Erythroblast (primary cell): ENCODE results near the gene ARHGEF1.

ENCODE experiments used
- DNase-seq, 2 experiments: peaks; one replicate each; lab custom pipeline; 2025; lab: John Stamatoyannopoulos, UW
- GATA1 ChIP-seq: IDR thresholded peaks from 2 replicates; pipeline ENCODE4 v1.6.1; 2011; ENCODE audit warnings: low read depth, mild to moderate bottlenecking, control low read depth, low read length, moderate library complexity
- POLR2A ChIP-seq: IDR thresholded peaks from 2 replicates; pipeline ENCODE4 v1.6.1; 2011; ENCODE audit warnings: mild to moderate bottlenecking, low read length

Gene ARHGEF1

DNA sequence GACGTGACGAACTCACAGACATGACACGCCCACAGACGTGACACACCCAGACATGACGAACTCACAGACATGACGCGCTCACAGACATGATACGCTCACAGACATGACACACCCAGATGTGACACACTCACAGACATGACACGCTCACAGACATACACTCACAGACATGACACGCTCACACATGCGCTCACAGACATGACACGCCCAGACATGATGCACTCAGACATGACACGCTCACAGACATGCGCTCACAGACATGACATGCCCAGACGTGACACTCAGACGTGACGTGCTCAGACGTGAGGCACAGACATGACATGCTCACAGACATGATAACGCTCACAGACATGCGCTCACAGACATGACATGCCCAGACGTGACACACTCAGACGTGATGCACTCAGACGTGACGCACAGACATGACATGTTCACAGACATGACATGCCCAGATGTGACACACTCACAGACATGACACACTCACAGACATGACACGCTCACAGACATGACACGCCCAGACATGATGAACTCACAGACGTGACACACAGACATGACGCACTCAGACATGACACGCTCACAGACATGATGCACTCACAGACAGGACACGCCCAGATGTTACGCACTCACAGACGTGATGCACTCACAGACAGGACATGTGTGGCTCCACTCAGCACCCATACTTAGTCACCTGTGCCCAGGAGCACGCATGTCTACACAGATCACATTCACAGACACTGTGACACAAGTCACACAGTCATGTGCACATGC is 37.1 kb downstream of the ARHGEF1 start:
- DNase-seq: no peak
- TF ChIP-seq POLR2A (no peak), GATA1 (no peak)

DNA sequence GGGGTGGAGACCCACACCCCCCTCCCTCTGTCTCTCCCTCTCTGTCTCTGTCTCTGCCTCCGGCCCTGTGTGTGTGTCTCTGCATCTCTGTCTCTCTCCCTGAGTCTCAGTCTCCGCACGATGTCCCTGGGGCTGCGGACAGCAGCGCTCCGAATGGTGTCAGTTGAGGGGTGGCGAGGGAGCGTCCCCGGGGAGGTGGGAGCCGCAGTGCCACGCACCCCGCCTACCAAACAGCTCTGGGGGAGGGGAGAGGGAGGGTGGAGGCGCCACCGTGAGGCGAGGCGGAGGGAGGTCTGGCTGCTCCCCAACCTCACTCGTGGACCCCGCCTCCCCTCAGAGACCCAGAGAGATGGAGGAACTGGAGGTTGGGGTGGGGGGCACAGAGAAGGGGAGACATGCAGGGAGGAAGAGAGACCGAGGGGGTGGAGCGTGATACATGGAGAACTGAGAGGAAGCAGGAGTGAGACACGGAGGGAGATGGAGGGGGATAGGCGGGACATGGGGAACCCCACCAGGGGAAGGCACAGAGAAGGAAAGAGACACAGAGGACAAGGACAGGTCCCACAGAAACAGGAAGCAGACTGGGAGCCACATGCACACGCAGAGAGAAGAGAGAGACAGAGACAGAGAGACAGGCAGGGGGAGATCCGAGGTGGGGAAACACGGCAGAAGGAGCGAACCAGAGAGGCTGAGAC is 38.0 kb downstream of the ARHGEF1 start:
- DNase-seq: no peak
- TF ChIP-seq GATA1: no peak
- TF ChIP-seq POLR2A: no peak

DNA sequence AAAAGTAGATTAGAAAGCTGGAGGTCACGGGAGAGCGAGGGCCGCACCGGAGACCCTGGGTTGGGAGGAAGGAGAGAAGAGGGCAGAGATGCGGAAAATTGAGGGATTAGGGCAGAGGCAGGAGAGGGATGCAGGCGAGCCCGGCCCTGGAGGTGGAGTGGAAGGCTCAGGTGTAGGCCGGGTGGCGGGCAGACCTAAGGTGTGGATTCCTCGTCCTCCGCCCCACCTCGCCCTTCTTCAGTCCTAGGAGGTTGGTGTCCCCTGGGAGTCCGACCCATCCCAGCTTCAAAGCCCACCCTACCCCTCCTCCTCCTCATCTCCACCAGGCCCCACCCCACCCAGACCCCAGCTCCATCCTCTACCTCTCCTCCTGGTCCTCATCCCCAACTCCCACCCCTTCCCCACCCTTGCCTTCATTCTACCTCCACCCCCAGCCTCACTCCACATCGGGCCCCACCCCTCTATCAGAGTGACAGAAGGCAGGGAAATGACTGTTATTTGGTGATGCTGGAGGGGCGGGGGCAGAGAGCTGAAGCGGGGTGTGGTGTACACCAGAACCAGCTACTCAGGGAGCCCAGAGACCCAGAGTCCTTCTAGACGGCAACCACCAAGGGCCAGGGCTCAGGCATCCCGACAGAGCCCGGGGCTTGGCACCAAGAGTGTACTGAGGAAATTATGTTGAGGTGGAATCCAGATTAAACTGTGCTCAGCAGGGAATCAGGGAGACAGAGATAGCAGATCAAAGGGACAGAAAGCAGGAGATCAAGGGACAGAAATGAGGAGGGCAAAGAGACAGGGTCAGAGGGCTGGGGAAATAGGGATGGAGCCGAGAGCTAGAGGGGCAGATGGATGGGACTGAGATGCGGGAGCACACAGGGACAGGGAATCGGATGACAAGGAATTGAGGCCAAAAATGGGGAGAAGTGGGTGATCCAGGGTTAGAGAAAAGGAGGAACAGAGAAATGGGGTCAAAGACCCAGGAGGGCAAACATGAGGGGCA is 38.9 kb downstream of the ARHGEF1 start:
- TF ChIP-seq POLR2A: no peak
- no peak for TF ChIP-seq GATA1
- DNase-seq: no peak

DNA sequence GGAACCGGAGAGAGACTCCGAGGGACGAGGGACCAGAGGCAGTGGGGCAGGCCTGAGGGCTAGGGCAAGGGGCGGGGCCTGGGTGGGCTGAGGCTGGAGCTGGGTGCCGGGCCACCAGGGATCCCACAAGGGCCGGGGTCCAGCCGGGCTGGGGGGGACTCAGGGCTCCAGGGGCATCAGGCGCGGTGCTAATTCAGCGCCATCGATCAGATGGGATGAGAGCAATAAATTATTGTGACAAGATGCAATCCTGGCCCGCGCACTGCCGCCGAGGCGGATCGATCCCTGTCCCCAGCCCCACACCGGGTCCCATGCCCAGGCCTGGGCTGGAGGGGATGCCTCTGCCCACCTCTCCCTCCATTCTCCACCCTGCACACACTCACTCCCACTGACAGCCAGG is 39.6 kb downstream of the ARHGEF1 start:
- TF ChIP-seq GATA1: no peak
- no peak for TF ChIP-seq POLR2A
- no peak for DNase-seq

- DNase-seq: no peak
- TF ChIP-seq GATA1: no peak
- no peak for TF ChIP-seq POLR2A
Measured at GRCh38 chr19:41923045-41923788, 40.2 kb downstream of the ARHGEF1 start.

DNA sequence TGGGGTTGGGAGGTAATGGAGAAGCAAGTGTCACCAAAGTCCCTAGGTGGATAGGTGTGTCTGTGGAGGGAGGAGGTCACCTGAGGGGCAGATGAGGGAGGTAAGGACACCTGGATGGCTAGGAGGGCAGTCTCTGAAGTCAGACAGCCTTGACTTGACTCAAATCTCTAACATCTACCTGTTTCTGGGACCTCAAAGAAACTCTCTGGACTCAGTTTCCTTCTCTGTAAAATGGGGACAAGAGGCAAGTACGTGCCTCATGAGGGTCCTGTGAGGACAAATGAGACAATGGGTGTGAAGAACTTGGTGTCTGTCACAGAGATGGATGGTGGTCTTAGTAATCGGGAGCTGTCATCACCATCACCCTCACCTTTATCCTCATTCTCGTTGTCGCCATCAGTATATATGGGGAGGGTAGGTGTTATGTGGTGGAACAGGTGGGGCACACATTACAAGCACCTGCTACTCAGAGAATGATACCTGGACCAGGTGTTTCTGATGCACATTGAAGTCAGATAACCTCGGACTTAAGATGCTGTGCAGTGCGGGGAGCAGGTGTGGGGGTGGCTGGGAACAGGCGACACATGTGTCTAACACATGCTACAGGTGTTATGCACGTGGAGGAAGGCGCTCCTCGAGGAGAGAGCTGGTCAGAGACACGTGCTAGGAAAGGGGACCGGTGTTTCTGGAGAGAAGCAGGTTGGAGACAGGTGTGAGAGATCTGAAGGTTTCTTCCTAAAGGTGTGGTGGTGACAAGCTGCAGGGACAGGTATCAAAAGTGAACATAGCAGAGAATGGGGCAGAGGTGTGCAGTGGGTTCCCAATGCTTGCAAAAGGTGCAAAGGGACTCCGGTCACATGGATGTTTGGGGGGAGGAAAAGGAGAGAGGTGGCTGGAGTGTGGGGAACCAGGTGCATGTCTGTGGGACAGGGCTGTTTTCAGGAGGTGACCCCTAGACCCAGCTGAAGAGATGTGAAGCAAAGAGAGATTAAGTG is 41.5 kb downstream of the ARHGEF1 start:
- no peak for TF ChIP-seq GATA1
- TF ChIP-seq POLR2A: no peak
- no peak for DNase-seq

- TF ChIP-seq POLR2A: no peak
- no peak for TF ChIP-seq GATA1
Measured at GRCh38 chr19:41925208-41926003, 42.4 kb downstream of the ARHGEF1 start.

GRCh38 chr19:41926028-41926762 is 43.2 kb downstream of the ARHGEF1 start:
- TF ChIP-seq GATA1: no peak
- TF ChIP-seq POLR2A: no peak
- DNase-seq: no peak

More at GRCh38 chr19:41925208-41926003, 42.4 kb downstream of the ARHGEF1 start:
- DNase-seq: no peak

GRCh38 chr19:41926763-41927496 is 43.9 kb downstream of the ARHGEF1 start:
- TF ChIP-seq POLR2A (no peak), GATA1 (no peak)
- DNase-seq: no peak
